Measurements from ENCODE around the gene EPHA8.

EPHA8 gene

DNA sequence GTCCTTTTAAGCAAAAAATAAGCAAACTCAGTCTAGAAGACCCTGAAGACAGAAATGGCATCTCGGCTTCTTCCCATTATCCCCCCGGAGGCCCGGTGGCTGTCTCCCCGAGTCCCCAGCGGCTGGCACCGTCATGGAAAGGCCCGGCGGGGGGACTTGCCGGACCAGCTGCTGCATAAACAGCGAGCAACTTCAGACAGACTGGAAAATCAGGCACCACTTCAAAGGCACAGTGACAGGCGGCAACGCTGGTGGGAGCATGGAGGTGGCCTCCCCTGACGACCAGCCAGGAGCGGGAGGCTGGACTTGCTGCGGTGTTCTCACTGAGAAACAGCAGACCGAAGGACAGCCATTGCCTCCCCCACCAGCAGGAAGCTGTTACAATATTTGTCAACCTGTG lies 54.8 kb downstream of the EPHA8 start:
- no peaks in the 10 kb centered on the region for H3K79me2 ChIP-seq (ENCODE audit: low read length)
- H3K9ac ChIP-seq (ENCODE audit: low read length) = no peak overlapping the region
- no peaks in the 10 kb centered on the region for H3K9me2 ChIP-seq (replicated peaks; ENCODE audit: insufficient read depth, low read length)
- no peak overlapping the region for H3K4me2 ChIP-seq (ENCODE audit: low read depth, low read length)
- TF ChIP-seq EZH2phosphoT487 (IDR thresholded peaks at IDR 0.05; ENCODE audit: low read length) (no peak), EZH2 (optimal IDR thresholded peaks at IDR 0.05; ENCODE audit: low read depth, low read length) (no peak)
- TF ChIP-seq, protein P1, sequence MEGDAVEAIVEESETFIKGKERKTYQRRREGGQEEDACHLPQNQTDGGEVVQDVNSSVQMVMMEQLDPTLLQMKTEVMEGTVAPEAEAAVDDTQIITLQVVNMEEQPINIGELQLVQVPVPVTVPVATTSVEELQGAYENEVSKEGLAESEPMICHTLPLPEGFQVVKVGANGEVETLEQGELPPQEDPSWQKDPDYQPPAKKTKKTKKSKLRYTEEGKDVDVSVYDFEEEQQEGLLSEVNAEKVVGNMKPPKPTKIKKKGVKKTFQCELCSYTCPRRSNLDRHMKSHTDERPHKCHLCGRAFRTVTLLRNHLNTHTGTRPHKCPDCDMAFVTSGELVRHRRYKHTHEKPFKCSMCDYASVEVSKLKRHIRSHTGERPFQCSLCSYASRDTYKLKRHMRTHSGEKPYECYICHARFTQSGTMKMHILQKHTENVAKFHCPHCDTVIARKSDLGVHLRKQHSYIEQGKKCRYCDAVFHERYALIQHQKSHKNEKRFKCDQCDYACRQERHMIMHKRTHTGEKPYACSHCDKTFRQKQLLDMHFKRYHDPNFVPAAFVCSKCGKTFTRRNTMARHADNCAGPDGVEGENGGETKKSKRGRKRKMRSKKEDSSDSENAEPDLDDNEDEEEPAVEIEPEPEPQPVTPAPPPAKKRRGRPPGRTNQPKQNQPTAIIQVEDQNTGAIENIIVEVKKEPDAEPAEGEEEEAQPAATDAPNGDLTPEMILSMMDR (IDR thresholded peaks at IDR 0.05; ENCODE audit: low read length) = no peak
- H3K27ac ChIP-seq (ENCODE audit: low read length) = no peak overlapping the region
- no peaks in the 10 kb centered on the region for H3K4me1 ChIP-seq (ENCODE audit: low read length)
- no peaks in the 10 kb centered on the region for H3K36me3 ChIP-seq (replicated peaks; ENCODE audit: insufficient read depth, low read length)
- H2AFZ ChIP-seq (ENCODE audit: low read length) = no peak overlapping the region
- H3K27me3 ChIP-seq (replicated peaks; ENCODE audit: insufficient read depth, low read length) = peaks cover 94% of the 10 kb centered on the region
- no peaks in the 10 kb centered on the region for H4K20me1 ChIP-seq (ENCODE audit: insufficient read depth, low read length)
- no peaks in the 10 kb centered on the region for H3K9me3 ChIP-seq (replicated peaks; ENCODE audit: insufficient read depth, low read length)
- H3F3A ChIP-seq (ENCODE audit: insufficient read depth, low read length) = no peaks in the 10 kb centered on the region
- no peak for DNase-seq
- no peak overlapping the region for H3K4me3 ChIP-seq (ENCODE audit: low read length)

DNA sequence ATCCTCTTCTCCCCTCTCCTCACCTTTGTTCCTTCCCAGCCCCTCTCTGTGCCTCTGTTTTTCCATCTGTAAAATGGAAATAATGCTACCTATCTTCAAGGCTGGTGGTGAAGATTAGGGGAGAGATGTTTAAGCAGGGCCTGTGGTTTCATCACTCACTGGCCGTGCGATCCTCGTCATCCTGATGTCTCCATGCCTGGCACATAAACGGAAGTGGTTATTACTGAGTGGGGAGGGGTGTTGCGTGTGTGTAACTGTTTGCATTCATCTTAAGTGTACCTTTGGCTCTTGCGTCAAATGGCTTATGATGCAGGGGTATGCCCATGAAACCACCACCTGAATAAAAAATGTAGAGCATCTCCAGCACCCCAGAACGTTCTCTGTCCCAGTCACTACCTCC lies 56.0 kb downstream of the EPHA8 start:
- Histone ChIP-seq H3K27ac (ENCODE audit: low read length) (no peak overlapping the region), H3K9ac (ENCODE audit: low read length) (no peak overlapping the region), H3K4me2 (ENCODE audit: low read depth, low read length) (no peak overlapping the region), H3K36me3 (replicated peaks; ENCODE audit: insufficient read depth, low read length) (no peaks in the 10 kb centered on the region), H3K9me2 (replicated peaks; ENCODE audit: insufficient read depth, low read length) (no peaks in the 10 kb centered on the region), H3K27me3 (replicated peaks; ENCODE audit: insufficient read depth, low read length) (peaks cover 92% of the 10 kb centered on the region), H3K4me1 (ENCODE audit: low read length) (no peaks in the 10 kb centered on the region), H3F3A (ENCODE audit: insufficient read depth, low read length) (no peaks in the 10 kb centered on the region), H3K79me2 (ENCODE audit: low read length) (no peaks in the 10 kb centered on the region), H2AFZ (ENCODE audit: low read length) (no peak overlapping the region), H3K9me3 (replicated peaks; ENCODE audit: insufficient read depth, low read length) (no peaks in the 10 kb centered on the region), H3K4me3 (ENCODE audit: low read length) (no peak overlapping the region), H4K20me1 (ENCODE audit: insufficient read depth, low read length) (no peaks in the 10 kb centered on the region)
- DNase-seq = no peak
- TF ChIP-seq EZH2 (optimal IDR thresholded peaks at IDR 0.05; ENCODE audit: low read depth, low read length) = no peak
- no peak for TF ChIP-seq EZH2phosphoT487 (IDR thresholded peaks at IDR 0.05; ENCODE audit: low read length)
- TF ChIP-seq, protein P1 (IDR thresholded peaks at IDR 0.05; ENCODE audit: low read length) = no peak

DNA sequence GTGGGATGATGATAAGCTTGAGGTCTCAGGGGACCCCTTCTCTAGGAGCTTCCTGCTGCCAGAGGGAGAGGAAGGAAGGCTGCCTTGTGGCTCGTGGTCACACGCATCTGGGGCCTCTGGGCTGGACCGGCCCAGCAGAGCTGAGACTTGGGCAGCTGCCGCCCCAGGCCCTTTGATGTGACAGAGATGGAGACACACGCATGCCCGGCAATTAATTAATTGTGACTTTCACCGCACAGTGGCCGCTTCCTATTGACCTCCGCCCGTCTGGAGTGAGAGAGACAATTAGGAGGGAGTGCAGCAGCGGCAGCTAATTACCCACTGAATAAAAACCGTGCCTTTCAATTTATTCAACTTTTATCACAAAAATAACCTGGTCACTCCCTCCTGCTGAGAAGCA lies 56.5 kb downstream of the EPHA8 start:
- no peaks in the 10 kb centered on the region for H4K20me1 ChIP-seq (ENCODE audit: insufficient read depth, low read length)
- no peaks in the 10 kb centered on the region for H3F3A ChIP-seq (ENCODE audit: insufficient read depth, low read length)
- H3K79me2 ChIP-seq (ENCODE audit: low read length) = no peaks in the 10 kb centered on the region
- H2AFZ ChIP-seq (ENCODE audit: low read length) = no peak overlapping the region
- no peak for DNase-seq
- TF ChIP-seq EZH2 (optimal IDR thresholded peaks at IDR 0.05; ENCODE audit: low read depth, low read length) (no peak), EZH2phosphoT487 (IDR thresholded peaks at IDR 0.05; ENCODE audit: low read length) (no peak)
- TF ChIP-seq, protein P1 (IDR thresholded peaks at IDR 0.05; ENCODE audit: low read length) = no peak
- H3K9me2 ChIP-seq (replicated peaks; ENCODE audit: insufficient read depth, low read length) = no peaks in the 10 kb centered on the region
- H3K27ac ChIP-seq (ENCODE audit: low read length) = no peak overlapping the region
- H3K4me3 ChIP-seq (ENCODE audit: low read length) = no peak overlapping the region
- no peaks in the 10 kb centered on the region for H3K4me1 ChIP-seq (ENCODE audit: low read length)
- H3K27me3 ChIP-seq (replicated peaks; ENCODE audit: insufficient read depth, low read length) = peaks cover 92% of the 10 kb centered on the region
- no peak overlapping the region for H3K9ac ChIP-seq (ENCODE audit: low read length)
- H3K4me2 ChIP-seq (ENCODE audit: low read depth, low read length) = no peak overlapping the region
- H3K9me3 ChIP-seq (replicated peaks; ENCODE audit: insufficient read depth, low read length) = no peaks in the 10 kb centered on the region
- H3K36me3 ChIP-seq (replicated peaks; ENCODE audit: insufficient read depth, low read length) = no peaks in the 10 kb centered on the region

All from MM.1S (cell line).